Measurements from ENCODE around the gene SDK2.

The SDK2 gene

DNA sequence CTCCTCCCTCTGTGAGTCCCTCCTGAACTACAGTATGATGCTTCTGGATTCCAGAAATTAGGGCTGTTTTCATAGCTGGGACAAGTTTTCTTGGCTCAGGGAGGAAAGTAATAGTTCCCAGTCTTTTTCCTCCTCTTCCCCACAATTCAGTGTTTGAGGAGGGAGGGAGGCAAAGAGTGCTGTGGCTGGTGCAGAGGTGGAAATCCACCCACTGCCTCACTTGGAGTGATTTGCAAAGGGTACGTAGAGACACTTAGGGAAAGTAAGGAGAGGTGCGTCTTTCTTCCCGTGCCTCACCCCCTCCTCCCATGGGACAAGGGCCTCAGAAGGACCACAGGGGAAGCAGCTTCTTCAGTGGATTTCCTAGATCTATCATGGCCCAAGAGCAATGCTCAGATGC lies 21.9 kb downstream of the SDK2 start:
- H3K4me3 ChIP-seq (ENCODE audit: low read depth, low read length): no peak overlapping the region
- TF ChIP-seq, protein P1, sequence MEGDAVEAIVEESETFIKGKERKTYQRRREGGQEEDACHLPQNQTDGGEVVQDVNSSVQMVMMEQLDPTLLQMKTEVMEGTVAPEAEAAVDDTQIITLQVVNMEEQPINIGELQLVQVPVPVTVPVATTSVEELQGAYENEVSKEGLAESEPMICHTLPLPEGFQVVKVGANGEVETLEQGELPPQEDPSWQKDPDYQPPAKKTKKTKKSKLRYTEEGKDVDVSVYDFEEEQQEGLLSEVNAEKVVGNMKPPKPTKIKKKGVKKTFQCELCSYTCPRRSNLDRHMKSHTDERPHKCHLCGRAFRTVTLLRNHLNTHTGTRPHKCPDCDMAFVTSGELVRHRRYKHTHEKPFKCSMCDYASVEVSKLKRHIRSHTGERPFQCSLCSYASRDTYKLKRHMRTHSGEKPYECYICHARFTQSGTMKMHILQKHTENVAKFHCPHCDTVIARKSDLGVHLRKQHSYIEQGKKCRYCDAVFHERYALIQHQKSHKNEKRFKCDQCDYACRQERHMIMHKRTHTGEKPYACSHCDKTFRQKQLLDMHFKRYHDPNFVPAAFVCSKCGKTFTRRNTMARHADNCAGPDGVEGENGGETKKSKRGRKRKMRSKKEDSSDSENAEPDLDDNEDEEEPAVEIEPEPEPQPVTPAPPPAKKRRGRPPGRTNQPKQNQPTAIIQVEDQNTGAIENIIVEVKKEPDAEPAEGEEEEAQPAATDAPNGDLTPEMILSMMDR (IDR thresholded peaks at IDR 0.05; ENCODE audit: borderline replicate concordance, insufficient read depth, low read depth, low read length): no peak

DNA sequence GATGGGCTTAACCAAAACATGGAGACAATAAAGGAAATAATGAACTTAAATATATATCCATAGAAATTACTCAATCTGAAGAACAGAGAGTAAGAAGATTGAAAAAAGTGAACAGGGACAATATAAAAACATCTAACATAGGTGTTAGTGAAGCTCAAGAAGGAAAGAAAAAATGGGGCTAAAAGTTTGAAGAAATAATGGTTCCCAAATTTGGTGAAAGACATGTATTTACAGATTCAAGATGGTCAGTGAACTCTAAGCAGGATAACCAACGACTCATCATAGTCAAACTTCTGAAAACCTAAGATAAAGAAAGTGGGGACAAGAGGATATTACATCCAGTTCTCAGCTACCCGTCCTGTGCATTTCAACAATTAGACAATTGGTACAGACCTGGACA lies 22.6 kb downstream of the SDK2 start:
- no peak overlapping the region for H3K4me3 ChIP-seq (ENCODE audit: low read depth, low read length)
- TF ChIP-seq, protein P1 (IDR thresholded peaks at IDR 0.05; ENCODE audit: borderline replicate concordance, insufficient read depth, low read depth, low read length): no peak

DNA sequence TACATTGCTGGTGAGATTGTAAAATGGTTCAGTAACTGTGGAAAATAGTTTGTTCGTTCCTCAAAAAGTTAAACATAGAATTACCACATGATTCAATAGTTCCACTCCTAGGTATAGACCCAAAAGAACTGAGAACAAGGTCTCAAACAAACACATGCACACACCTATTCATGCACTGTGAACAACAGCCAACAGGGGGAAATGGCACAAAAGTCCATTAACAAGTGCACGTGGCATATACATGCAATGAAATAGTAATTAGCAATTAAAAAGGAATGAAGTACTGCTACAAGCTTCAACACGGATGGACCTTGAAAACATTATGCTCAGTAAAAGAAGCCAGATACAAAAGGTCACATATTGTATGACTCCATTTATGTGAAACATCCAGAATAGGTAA lies 23.8 kb downstream of the SDK2 start:
- TF ChIP-seq, protein P1 (IDR thresholded peaks at IDR 0.05; ENCODE audit: borderline replicate concordance, insufficient read depth, low read depth, low read length): 0 out of 2 replicates have a peak, but pooled peaks have one; percentile 1
- H3K4me3 ChIP-seq (ENCODE audit: low read depth, low read length): no peak overlapping the region

DNA sequence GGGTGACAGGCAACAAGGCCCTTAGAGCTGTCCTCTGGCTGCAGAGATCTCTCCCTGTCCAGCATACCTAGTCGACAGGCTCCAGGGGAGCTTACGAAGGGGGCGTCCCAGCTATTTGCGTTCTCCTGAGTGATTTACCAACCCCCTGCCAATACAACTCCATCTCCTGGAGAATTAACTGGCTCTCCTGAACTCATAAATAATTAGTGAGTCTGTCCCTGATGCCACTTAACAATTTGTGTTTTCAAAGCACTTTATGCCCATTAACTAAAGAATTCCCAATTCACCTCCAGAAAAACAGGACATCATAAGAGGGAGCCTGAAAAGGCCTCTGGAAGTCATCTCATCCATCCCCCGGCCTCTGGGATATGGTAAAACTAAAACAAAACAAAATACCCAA lies 26.7 kb downstream of the SDK2 start:
- no peak overlapping the region for H3K4me3 ChIP-seq (ENCODE audit: low read depth, low read length)
- TF ChIP-seq, protein P1 (IDR thresholded peaks at IDR 0.05; ENCODE audit: borderline replicate concordance, insufficient read depth, low read depth, low read length): no peak

DNA sequence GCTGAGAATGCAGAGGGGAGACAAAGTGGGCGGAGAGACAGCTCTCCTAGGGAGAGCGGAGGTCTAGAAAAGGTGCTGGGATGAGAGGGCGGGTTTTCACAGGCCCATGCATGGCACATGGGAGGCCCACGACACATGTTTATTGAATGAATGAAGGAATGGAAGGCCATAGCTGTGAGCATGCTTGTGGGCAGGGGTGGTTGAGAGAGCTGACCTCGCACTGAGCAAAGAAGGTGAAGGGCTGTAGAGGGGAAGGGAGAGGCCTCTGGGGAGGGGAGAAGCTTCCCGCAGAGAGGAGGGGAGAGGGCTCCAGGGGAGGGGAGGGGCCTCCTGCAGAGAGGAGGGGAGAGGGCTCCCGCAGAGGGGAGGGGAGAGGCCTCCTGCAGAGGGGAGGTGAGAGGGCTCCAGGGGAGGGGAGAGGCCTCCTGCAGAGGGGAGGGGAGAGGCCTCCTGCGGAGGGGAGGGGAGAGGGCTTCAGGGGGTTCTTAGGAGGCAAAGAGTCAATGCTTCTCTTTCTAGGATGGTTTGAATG lies 27.3 kb downstream of the SDK2 start:
- no peak overlapping the region for H3K4me3 ChIP-seq (ENCODE audit: low read depth, low read length)
- TF ChIP-seq, protein P1 (IDR thresholded peaks at IDR 0.05; ENCODE audit: borderline replicate concordance, insufficient read depth, low read depth, low read length): no peak

DNA sequence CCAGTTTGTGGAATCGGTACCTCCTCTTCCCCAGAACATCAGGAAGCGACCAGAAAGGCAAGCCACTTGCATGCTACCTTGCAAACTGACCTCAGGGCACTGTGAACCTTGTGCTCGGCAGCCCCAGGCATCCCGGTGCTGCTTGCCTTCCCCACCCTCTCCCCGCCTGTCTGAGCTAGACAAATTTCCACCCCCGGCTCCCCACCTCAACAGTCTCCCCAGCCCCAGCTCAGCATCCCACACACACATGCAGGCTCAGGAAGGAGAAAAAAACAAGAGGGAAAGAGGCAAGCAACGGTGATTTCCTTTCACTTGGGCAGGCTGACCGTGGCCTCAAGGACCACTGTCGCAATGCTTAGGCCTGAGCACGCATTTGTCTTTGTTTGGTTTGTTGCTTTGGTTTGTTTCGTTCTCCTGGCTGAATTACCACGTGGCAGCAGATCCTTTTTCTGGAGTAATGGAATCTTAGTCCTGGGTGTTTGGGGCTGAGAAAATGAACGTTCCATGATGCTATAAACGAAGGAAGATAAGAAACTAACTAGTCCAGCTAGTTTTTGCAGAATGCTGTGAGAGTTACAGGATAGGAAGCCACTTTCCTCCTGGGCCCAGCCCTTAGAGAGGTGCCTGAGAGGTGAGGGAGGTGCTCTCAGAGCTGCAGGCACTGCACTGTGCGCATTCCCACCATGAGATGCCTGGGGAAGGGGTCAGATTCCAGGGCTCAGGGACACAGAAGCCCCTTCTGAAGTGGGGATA lies 27.9 kb downstream of the SDK2 start:
- TF ChIP-seq, protein P1 (IDR thresholded peaks at IDR 0.05; ENCODE audit: borderline replicate concordance, insufficient read depth, low read depth, low read length): no peak
- no peak overlapping the region for H3K4me3 ChIP-seq (ENCODE audit: low read depth, low read length)

DNA sequence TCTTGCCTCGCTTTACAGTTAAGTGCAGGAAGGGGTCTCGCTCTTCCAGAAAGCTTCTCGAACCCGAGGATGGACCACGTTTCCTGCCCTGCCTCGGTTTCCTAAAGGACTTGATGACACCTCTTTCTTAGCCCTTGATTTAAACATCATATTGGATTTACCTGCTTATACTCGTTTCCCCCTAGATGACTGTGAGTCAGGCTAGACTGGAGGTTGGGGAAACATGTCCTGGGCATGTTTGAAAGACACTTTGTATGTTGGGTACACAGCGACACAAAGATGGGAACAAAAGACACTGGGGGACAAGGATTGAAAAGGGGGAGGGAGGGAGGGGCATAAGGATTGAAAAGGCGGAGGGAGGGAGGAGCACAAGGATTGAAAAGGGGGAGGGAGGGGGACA lies 30.0 kb downstream of the SDK2 start:
- TF ChIP-seq, protein P1 (IDR thresholded peaks at IDR 0.05; ENCODE audit: borderline replicate concordance, insufficient read depth, low read depth, low read length): no peak
- no peak overlapping the region for H3K4me3 ChIP-seq (ENCODE audit: low read depth, low read length)

Data from GM12875 (cell line).